Uterus (tissue), 2 donors: Measurements from ENCODE around the gene QARS1.

Source experiments
- CTCF ChIP-seq, 4 experiments: fragments of 200-600 bp in 2 of 4; fragments of 450-650 bp in 2 of 4; sonication (generic) in 2 of 4; IDR thresholded peaks; one replicate each; pipeline ENCODE4 v1.5.1; 2016 to 2019; ENCODE audit warnings: antibody characterized with exemption in 4 of 4, mild to moderate bottlenecking in 2 of 4, moderate library complexity in 1 of 4
- POLR2A ChIP-seq, 2 donors: fragments of 450-650 bp; IDR thresholded peaks; one replicate each; pipeline ENCODE4 v1.6.1; 2016; ENCODE audit warnings: antibody characterized with exemption in 2 of 2, mild to moderate bottlenecking in 1 of 2, moderate library complexity in 1 of 2

- TF ChIP-seq CTCF (IDR thresholded peaks at IDR 0.05): no peak
- no peak for TF ChIP-seq POLR2A (IDR thresholded peaks at IDR 0.05)
Measured at GRCh38 chr3:49098910-49099630, 5.5 kb downstream of the QARS1 start.
